IPS DF 6.9 (cell line): ENCODE data around the gene ERAL1.
"Not testable (repeated sequence)": the region's sequence is repeated elsewhere in the genome, so short reads cannot be mapped to it uniquely, and the experiment has no call there.

ENCODE experiments used
- DNase-seq: peaks from one replicate; pipeline ENCODE4 v3.0.0-alpha.2; 2013; ENCODE audit warnings: low read depth, low spot score
- H3K27ac ChIP-seq: one replicate; pipeline ENCODE4 v1.5.1; 2013; ENCODE audit warnings: low read length, control low read depth
- H3K27me3 ChIP-seq: 2 replicates; pipeline ENCODE4 v1.6.1; 2013; ENCODE audit warnings: mild to moderate bottlenecking, low read length; ENCODE audit not compliant: control insufficient read depth, insufficient read depth
- H3K36me3 ChIP-seq: 2 replicates; pipeline ENCODE4 v1.6.1; 2013; ENCODE audit warnings: low read length; ENCODE audit not compliant: control insufficient read depth, insufficient read depth
- H3K4me1 ChIP-seq: 2 replicates; pipeline ENCODE4 v1.6.1; 2013; ENCODE audit warnings: low read length; ENCODE audit not compliant: control insufficient read depth, insufficient read depth
- H3K4me3 ChIP-seq: 2 replicates; pipeline ENCODE4 v1.5.1; 2013; ENCODE audit warnings: mild to moderate bottlenecking, low read length
- H3K9me3 ChIP-seq: 2 replicates; pipeline ENCODE4 v1.6.1; 2013; ENCODE audit warnings: low read length, inconsistent platforms; ENCODE audit not compliant: control insufficient read depth, insufficient read depth
- WGBS: extraction: QIAGEN DNeasy Blood & Tissue Kit; methylation state at CpG from one replicate; pipeline ENCODE4 v1.1.7; 2013; ENCODE audit warnings: mixed read lengths, missing lambda C conversion rate; ENCODE audit not compliant: insufficient read length, insufficient coverage; 5-methylcytosine and 5-hydroxymethylcytosine counted together

The ERAL1 gene

GRCh38 chr17:28897769-28898526 lies 43.1 kb downstream of the ERAL1 start:
- Histone ChIP-seq H3K9me3 (no peaks in the 10 kb centered on the region), H3K27me3 (no peaks in the 10 kb centered on the region), H3K4me1 (peaks cover 5% of the 10 kb centered on the region), H3K4me3 (peak overlapping the region; percentile 86; the same call in 1 of the 2 replicates), H3K27ac (no peak overlapping the region), H3K36me3 (peaks cover 5% of the 10 kb centered on the region; the same call in 1 of the 2 replicates)
- no CpG with 5 or more reads among the region's 23 CpGs for WGBS
- no peak for DNase-seq

GRCh38 chr17:28898527-28898955 lies 43.7 kb downstream of the ERAL1 start:
- WGBS: no CpG with 5 or more reads among the region's 12 CpGs
- Histone ChIP-seq H3K27ac (no peak overlapping the region), H3K27me3 (no peaks in the 10 kb centered on the region), H3K4me1 (peaks cover 5% of the 10 kb centered on the region), H3K4me3 (no peak overlapping the region), H3K36me3 (peaks cover 5% of the 10 kb centered on the region; the same call in 1 of the 2 replicates), H3K9me3 (no peaks in the 10 kb centered on the region)
- no peak for DNase-seq

GRCh38 chr17:28899212-28899815 lies 44.5 kb downstream of the ERAL1 start:
- no peak for DNase-seq
- H3K27ac ChIP-seq: no peak overlapping the region
- no peaks in the 10 kb centered on the region for H3K9me3 ChIP-seq
- WGBS: no CpG with 5 or more reads among the region's 5 CpGs
- H3K4me1 ChIP-seq: peaks cover 5% of the 10 kb centered on the region
- no peak overlapping the region for H3K4me3 ChIP-seq
- H3K36me3 ChIP-seq: peaks cover 5% of the 10 kb centered on the region; the same call in 1 of the 2 replicates
- H3K27me3 ChIP-seq: no peaks in the 10 kb centered on the region

- Histone ChIP-seq H3K9me3 (no peaks in the 10 kb centered on the region), H3K27me3 (no peaks in the 10 kb centered on the region), H3K4me3 (no peak overlapping the region), H3K4me1 (peaks cover 3% of the 10 kb centered on the region; the same call in 1 of the 2 replicates), H3K27ac (no peak overlapping the region), H3K36me3 (peaks cover 7% of the 10 kb centered on the region; the same call in 1 of the 2 replicates)
- no CpG with 5 or more reads among the region's 24 CpGs for WGBS
- no peak for DNase-seq
Measured at GRCh38 chr17:28900986-28901726, 46.3 kb downstream of the ERAL1 start.

GRCh38 chr17:28901866-28902818 lies 47.3 kb downstream of the ERAL1 start:
- DNase-seq: no peak

GRCh38 chr17:28902819-28903545 lies 48.2 kb downstream of the ERAL1 start, which contains the start of gene DHRS13:
Gene DHRS13 (minus strand): TSS chr17:28903079. CDS start chr17:28902944, 135 bp downstream.
- H3K27me3 ChIP-seq: no peaks in the 10 kb centered on the region
- H3K4me3 ChIP-seq: peak within 1 kb of the TSS; percentile 81
- H3K4me1 ChIP-seq: peaks cover 3% of the 10 kb centered on the region; the same call in 1 of the 2 replicates
- WGBS: no CpG with 5 or more reads among the region's 55 CpGs
- peaks cover 19% of the 10 kb centered on the region for H3K36me3 ChIP-seq
- peak; percentile 91 for DNase-seq
- no peaks in the 10 kb centered on the region for H3K9me3 ChIP-seq
- H3K27ac ChIP-seq: no peak within 1 kb of the TSS

More at GRCh38 chr17:28901866-28902818, 47.3 kb downstream of the ERAL1 start:
- Histone ChIP-seq H3K27ac (no peak overlapping the region), H3K4me1 (peaks cover 3% of the 10 kb centered on the region; the same call in 1 of the 2 replicates), H3K9me3 (no peaks in the 10 kb centered on the region), H3K27me3 (no peaks in the 10 kb centered on the region), H3K36me3 (peaks cover 17% of the 10 kb centered on the region), H3K4me3 (peak overlapping the region; percentile 81)
- no CpG with 5 or more reads among the region's 62 CpGs for WGBS

- not testable (repeated sequence) for H3K27me3 ChIP-seq, H3K4me3 ChIP-seq, H3K27ac ChIP-seq
Measured at GRCh38 chr17:28903546-28903841, 48.7 kb downstream of the ERAL1 start.

GRCh38 chr17:28904800-28905199 lies 50.0 kb downstream of the ERAL1 start:
- Histone ChIP-seq H3K9me3 (no peaks in the 10 kb centered on the region), H3K27me3 (no peaks in the 10 kb centered on the region), H3K27ac (no peak overlapping the region), H3K36me3 (peaks cover 25% of the 10 kb centered on the region), H3K4me3 (no peak overlapping the region), H3K4me1 (peaks cover 3% of the 10 kb centered on the region)
- WGBS: no CpG with 5 or more reads among the region's 4 CpGs
- DNase-seq: no peak

More at GRCh38 chr17:28903546-28903841, 48.7 kb downstream of the ERAL1 start:
- H3K36me3 ChIP-seq: peaks cover 21% of the 10 kb centered on the region
- not testable (repeated sequence) for H3K9me3 ChIP-seq, DNase-seq, H3K4me1 ChIP-seq
- WGBS: no CpG with 5 or more reads among the region's 5 CpGs

- Histone ChIP-seq H3K4me3 (no peak overlapping the region), H3K4me1 (no peaks in the 10 kb centered on the region; the same call in 1 of the 2 replicates), H3K27me3 (no peaks in the 10 kb centered on the region), H3K27ac (no peak overlapping the region), H3K36me3 (peaks cover 35% of the 10 kb centered on the region), H3K9me3 (no peaks in the 10 kb centered on the region)
- no CpG with 5 or more reads among the region's 9 CpGs for WGBS
- no peak for DNase-seq
Measured at GRCh38 chr17:28906276-28906675, 51.5 kb downstream of the ERAL1 start.
